Ectodermal cell (in vitro differentiated cells): Measurements from ENCODE around the gene SLC16A7.

Experiments used
- H3K27ac ChIP-seq: 2 replicates; pipeline ENCODE4 v1.7.0; 2013; ENCODE audit warnings: mild to moderate bottlenecking, low read depth, low read length; ENCODE audit not compliant: insufficient read depth, poor library complexity, severe bottlenecking
- H3K27me3 ChIP-seq: 2 replicates; pipeline ENCODE4 v1.7.0; 2013; ENCODE audit warnings: mild to moderate bottlenecking, low read length; ENCODE audit not compliant: insufficient read depth, control insufficient read depth, poor library complexity, severe bottlenecking
- H3K36me3 ChIP-seq: one replicate; pipeline ENCODE4 v1.7.0; 2013; ENCODE audit warnings: low read length; ENCODE audit not compliant: control insufficient read depth, insufficient read depth
- H3K4me1 ChIP-seq: one replicate; pipeline ENCODE4 v1.7.0; 2013; ENCODE audit warnings: low read length; ENCODE audit not compliant: control insufficient read depth, insufficient read depth
- H3K4me3 ChIP-seq: 2 replicates; pipeline ENCODE4 v1.7.0; 2013; ENCODE audit warnings: low read depth, low read length, control low read depth; ENCODE audit not compliant: insufficient read depth
- H3K9me3 ChIP-seq: 2 replicates; pipeline ENCODE4 v1.7.0; 2013; ENCODE audit warnings: mild to moderate bottlenecking, low read length, moderate library complexity; ENCODE audit not compliant: control insufficient read depth
- WGBS, 2 experiments: methylation state at CpG; one replicate each; pipeline ENCODE4 v1.1.7; 2013; ENCODE audit warnings: missing lambda C conversion rate in 2 of 2; 5-methylcytosine and 5-hydroxymethylcytosine counted together

The SLC16A7 gene

GRCh38 chr12:59645242-59645641 lies 49.4 kb downstream of the SLC16A7 start:
- H3K36me3 ChIP-seq: no peaks in the 10 kb centered on the region
- H3K27me3 ChIP-seq: no peaks in the 10 kb centered on the region
- H3K4me1 ChIP-seq: no peaks in the 10 kb centered on the region
- no peak overlapping the region for H3K27ac ChIP-seq
- WGBS, 2 experiments: 100% methylated on average over 1 of the region's 1 CpG; no CpG with 5 or more reads in 1 of the 2 experiments
- no peak overlapping the region for H3K4me3 ChIP-seq
- H3K9me3 ChIP-seq: no peaks in the 10 kb centered on the region

- H3K9me3 ChIP-seq: no peaks in the 10 kb centered on the region
- H3K4me1 ChIP-seq: no peaks in the 10 kb centered on the region
- no peak overlapping the region for H3K27ac ChIP-seq
- no peaks in the 10 kb centered on the region for H3K27me3 ChIP-seq
- no peaks in the 10 kb centered on the region for H3K36me3 ChIP-seq
- H3K4me3 ChIP-seq: no peak overlapping the region
Measured at GRCh38 chr12:59646636-59647035, 50.8 kb downstream of the SLC16A7 start.

DNA sequence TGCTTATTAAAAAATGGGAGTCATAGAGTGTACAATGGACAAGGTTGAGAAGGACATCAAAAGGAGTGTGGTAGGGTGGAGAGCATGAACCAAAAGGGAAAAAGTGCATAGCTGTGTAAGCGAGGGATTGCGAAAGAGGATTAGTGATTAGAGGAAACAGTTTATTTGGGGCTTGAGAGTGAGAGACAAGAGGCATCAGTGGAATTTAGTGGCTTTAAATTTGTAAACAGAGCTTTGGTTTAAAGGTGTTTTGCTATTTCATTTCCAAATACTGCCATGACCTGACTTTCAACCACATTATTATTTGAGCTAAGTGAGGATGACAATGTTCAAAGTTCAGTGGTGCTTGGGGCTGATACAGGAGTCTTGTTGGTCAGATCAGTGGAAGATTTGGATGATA lies 53.4 kb downstream of the SLC16A7 start:
- Histone ChIP-seq H3K36me3 (no peaks in the 10 kb centered on the region), H3K27me3 (no peaks in the 10 kb centered on the region), H3K9me3 (no peaks in the 10 kb centered on the region), H3K4me3 (no peak overlapping the region), H3K27ac (no peak overlapping the region), H3K4me1 (no peaks in the 10 kb centered on the region)
- WGBS, 2 experiments: 94 to 96% methylated on average over 2 of the region's 2 CpGs

- no peak overlapping the region for H3K4me3 ChIP-seq
- 86 to 95% methylated on average over 3 of the region's 3 CpGs for WGBS, 2 experiments
- H3K9me3 ChIP-seq: no peaks in the 10 kb centered on the region
- H3K36me3 ChIP-seq: no peaks in the 10 kb centered on the region
- no peaks in the 10 kb centered on the region for H3K27me3 ChIP-seq
- H3K27ac ChIP-seq: no peak overlapping the region
- no peaks in the 10 kb centered on the region for H3K4me1 ChIP-seq
Measured at GRCh38 chr12:59650588-59651228, 54.9 kb downstream of the SLC16A7 start.

GRCh38 chr12:59651229-59651920 lies 55.5 kb downstream of the SLC16A7 start:
- Histone ChIP-seq H3K27me3 (no peaks in the 10 kb centered on the region), H3K9me3 (no peaks in the 10 kb centered on the region), H3K4me3 (no peak overlapping the region), H3K27ac (no peak overlapping the region), H3K4me1 (no peaks in the 10 kb centered on the region), H3K36me3 (no peaks in the 10 kb centered on the region)
- no CpG with 5 or more reads among the region's 1 CpG for WGBS, 2 experiments

DNA sequence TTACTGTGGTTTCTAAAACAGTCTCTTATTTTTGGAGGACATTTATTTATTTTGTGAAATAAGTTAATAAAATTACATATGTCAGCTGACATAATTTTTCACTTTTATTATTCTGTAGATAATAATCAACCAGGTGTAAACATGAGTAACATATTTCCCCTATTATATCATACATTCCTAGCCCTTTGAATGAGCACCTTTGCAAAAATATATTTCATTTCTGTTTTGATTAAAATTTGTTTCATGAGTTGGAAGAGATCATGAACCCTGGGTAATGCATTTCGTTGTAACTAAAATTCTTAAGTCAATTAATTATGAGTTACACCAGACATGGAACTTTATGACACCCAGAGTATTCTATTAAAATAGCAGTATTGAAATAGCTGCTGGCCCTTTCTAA lies 56.3 kb downstream of the SLC16A7 start:
- no peaks in the 10 kb centered on the region for H3K36me3 ChIP-seq
- no peaks in the 10 kb centered on the region for H3K9me3 ChIP-seq
- H3K27me3 ChIP-seq: no peaks in the 10 kb centered on the region
- H3K4me1 ChIP-seq: no peaks in the 10 kb centered on the region
- no peak overlapping the region for H3K4me3 ChIP-seq
- no peak overlapping the region for H3K27ac ChIP-seq
- no CpG with 5 or more reads among the region's 1 CpG for WGBS, 2 experiments

DNA sequence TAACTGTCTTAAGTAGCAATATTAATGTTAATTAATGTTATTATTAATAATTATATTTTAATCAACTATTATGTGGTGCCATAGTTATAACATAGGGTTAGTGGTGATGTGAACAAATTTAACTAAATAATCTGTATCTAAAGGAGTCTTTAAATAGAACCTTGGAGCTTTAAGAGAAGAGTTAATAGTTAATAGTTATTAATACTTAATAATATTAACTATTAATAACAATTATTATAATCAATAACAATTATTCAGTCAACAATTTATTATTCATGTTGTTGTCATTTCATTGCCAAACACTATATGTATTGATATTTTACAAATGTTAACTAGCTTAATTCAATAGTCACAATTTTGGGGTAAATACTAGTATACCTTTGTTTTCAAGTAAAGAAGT lies 58.2 kb downstream of the SLC16A7 start:
- Histone ChIP-seq H3K4me3 (no peak overlapping the region), H3K27me3 (no peaks in the 10 kb centered on the region), H3K27ac (no peak overlapping the region), H3K36me3 (no peaks in the 10 kb centered on the region), H3K4me1 (no peaks in the 10 kb centered on the region), H3K9me3 (no peaks in the 10 kb centered on the region)

GRCh38 chr12:59657266-59657665 lies 61.4 kb downstream of the SLC16A7 start:
- Histone ChIP-seq H3K4me1 (no peaks in the 10 kb centered on the region), H3K4me3 (no peak overlapping the region), H3K36me3 (no peaks in the 10 kb centered on the region), H3K27ac (no peak overlapping the region), H3K9me3 (no peaks in the 10 kb centered on the region), H3K27me3 (no peaks in the 10 kb centered on the region)
- WGBS, 2 experiments: 79% methylated on average over 1 of the region's 2 CpGs

DNA sequence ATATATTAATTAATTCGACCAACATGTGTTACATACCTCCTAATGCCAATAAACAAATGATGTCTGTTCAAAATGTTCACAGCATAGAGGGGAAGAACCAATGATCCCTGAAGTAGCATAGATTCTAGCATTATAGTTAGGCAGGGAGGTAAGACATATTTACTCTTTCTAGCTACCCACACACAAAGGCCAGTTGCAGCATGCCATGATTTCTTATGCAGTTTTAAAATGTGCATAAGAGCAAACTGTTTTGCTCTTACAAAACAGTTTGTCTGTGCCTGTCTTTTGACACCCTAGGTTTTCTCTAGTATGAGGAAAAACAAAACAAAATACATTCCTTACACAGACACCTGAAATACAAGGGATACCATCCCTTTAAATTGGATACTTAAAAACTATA lies 61.9 kb downstream of the SLC16A7 start:
- WGBS, 2 experiments: 100% methylated on average over 1 of the region's 1 CpG
- Histone ChIP-seq H3K27ac (no peak overlapping the region), H3K27me3 (no peaks in the 10 kb centered on the region), H3K4me3 (no peak overlapping the region), H3K4me1 (no peaks in the 10 kb centered on the region), H3K36me3 (no peaks in the 10 kb centered on the region), H3K9me3 (no peaks in the 10 kb centered on the region)

GRCh38 chr12:59660148-59660547 lies 64.3 kb downstream of the SLC16A7 start:
- WGBS, 2 experiments: 77 to 97% methylated on average over 1 to 2 of the region's 2 CpGs

More at GRCh38 chr12:59660148-59660547, 64.3 kb downstream of the SLC16A7 start:
- Histone ChIP-seq H3K4me1 (no peaks in the 10 kb centered on the region), H3K27me3 (no peaks in the 10 kb centered on the region), H3K9me3 (no peaks in the 10 kb centered on the region), H3K4me3 (no peak overlapping the region), H3K27ac (no peak overlapping the region), H3K36me3 (no peaks in the 10 kb centered on the region)
